ENCODE measurements around the gene CHCHD3. TPM values are rescaled to one million over a fixed set of nuclear protein-coding genes. Genes with fewer than 3 reads are reported as not detected.
A peak's percentile ranks its signal among the peaks of the same experiment; 100 is the strongest.

Gene CHCHD3
- total and polyA plus RNA-seq, 2 donors (not counting 1 experiment from before 2014, with no cell fraction given): 80.8 to 94.0 TPM

GRCh38 chr7:132757783-132758182 lies 324.1 kb downstream of the CHCHD3 start:
- TF ChIP-seq CTCF (conservative IDR thresholded peaks at IDR 0.05 in 1 of 2, IDR thresholded peaks at IDR 0.05 in 1 of 2; ENCODE audit: low read depth in 1 of 2, low read length in 2 of 2) (no peak), EZH2 (IDR thresholded peaks at IDR 0.05; ENCODE audit: low read length, missing control alignments) (no peak)
- Histone ChIP-seq H3K9ac (ENCODE audit: insufficient read depth, low read length) (no peak overlapping the region), H3K4me3 (replicated peaks in 1 of 4; ENCODE audit: control extremely low read depth in 1 of 4, insufficient read depth in 1 of 4, low read depth in 3 of 4, low read length in 4 of 4) (no peak overlapping the region), H2AFZ (ENCODE audit: low read length) (no peak overlapping the region), H3K4me1 (ENCODE audit: control insufficient read depth, extremely low read depth, insufficient read depth, low read length) (no peaks in the 10 kb centered on the region), H3K79me2 (ENCODE audit: control insufficient read depth, insufficient read depth, low read length) (no peaks in the 10 kb centered on the region), H3K27me3 (ENCODE audit: control insufficient read depth, insufficient read depth, low read length) (peaks cover 5% of the 10 kb centered on the region), H3K9me3 (ENCODE audit: control insufficient read depth, insufficient read depth, low read depth, low read length) (no peaks in the 10 kb centered on the region), H3K4me2 (ENCODE audit: extremely low read depth, insufficient read depth, low read length) (no peak overlapping the region), H3K27ac (ENCODE audit: insufficient read depth, low read length) (no peak overlapping the region), H3K36me3 (ENCODE audit: control insufficient read depth, insufficient read depth, low read length) (no peaks in the 10 kb centered on the region), H4K20me1 (ENCODE audit: control insufficient read depth, extremely low read depth, insufficient read depth, low read length) (no peaks in the 10 kb centered on the region)
- peak; percentile 38 to 67 for DNase-seq (ENCODE audit: low read depth in 2 of 2)

- no peaks in the 10 kb centered on the region for H3K9me3 ChIP-seq (ENCODE audit: control insufficient read depth, insufficient read depth, low read depth, low read length)
- H3K27me3 ChIP-seq (ENCODE audit: control insufficient read depth, insufficient read depth, low read length): peaks cover 3% of the 10 kb centered on the region
- no peak overlapping the region for H3K27ac ChIP-seq (ENCODE audit: insufficient read depth, low read length)
- no peak overlapping the region for H3K4me2 ChIP-seq (ENCODE audit: extremely low read depth, insufficient read depth, low read length)
- no peak for TF ChIP-seq CTCF (conservative IDR thresholded peaks at IDR 0.05 in 1 of 2, IDR thresholded peaks at IDR 0.05 in 1 of 2; ENCODE audit: low read depth in 1 of 2, low read length in 2 of 2)
- TF ChIP-seq EZH2 (IDR thresholded peaks at IDR 0.05; ENCODE audit: low read length, missing control alignments): no peak
- no peak overlapping the region for H3K9ac ChIP-seq (ENCODE audit: insufficient read depth, low read length)
- no peaks in the 10 kb centered on the region for H3K4me1 ChIP-seq (ENCODE audit: control insufficient read depth, extremely low read depth, insufficient read depth, low read length)
- H3K36me3 ChIP-seq (ENCODE audit: control insufficient read depth, insufficient read depth, low read length): no peaks in the 10 kb centered on the region
- H3K4me3 ChIP-seq (replicated peaks in 1 of 4; ENCODE audit: control extremely low read depth in 1 of 4, insufficient read depth in 1 of 4, low read depth in 3 of 4, low read length in 4 of 4): no peak overlapping the region
- H3K79me2 ChIP-seq (ENCODE audit: control insufficient read depth, insufficient read depth, low read length): no peaks in the 10 kb centered on the region
- H4K20me1 ChIP-seq (ENCODE audit: control insufficient read depth, extremely low read depth, insufficient read depth, low read length): no peaks in the 10 kb centered on the region
- DNase-seq (ENCODE audit: low read depth in 2 of 2): no peak
- no peak overlapping the region for H2AFZ ChIP-seq (ENCODE audit: low read length)
These were observed 325.4 kb downstream of the CHCHD3 start for GRCh38 chr7:132756484-132756990.

GRCh38 chr7:132755538-132756483 lies 326.1 kb downstream of the CHCHD3 start:
- Histone ChIP-seq H3K9ac (ENCODE audit: insufficient read depth, low read length) (no peak overlapping the region), H3K4me2 (ENCODE audit: extremely low read depth, insufficient read depth, low read length) (no peak overlapping the region), H3K4me1 (ENCODE audit: control insufficient read depth, extremely low read depth, insufficient read depth, low read length) (no peaks in the 10 kb centered on the region), H3K9me3 (ENCODE audit: control insufficient read depth, insufficient read depth, low read depth, low read length) (no peaks in the 10 kb centered on the region), H3K27me3 (ENCODE audit: control insufficient read depth, insufficient read depth, low read length) (peaks cover 5% of the 10 kb centered on the region), H2AFZ (ENCODE audit: low read length) (no peak overlapping the region), H3K79me2 (ENCODE audit: control insufficient read depth, insufficient read depth, low read length) (no peaks in the 10 kb centered on the region), H3K27ac (ENCODE audit: insufficient read depth, low read length) (no peak overlapping the region), H3K4me3 (replicated peaks in 1 of 4; ENCODE audit: control extremely low read depth in 1 of 4, insufficient read depth in 1 of 4, low read depth in 3 of 4, low read length in 4 of 4) (no peak overlapping the region), H4K20me1 (ENCODE audit: control insufficient read depth, extremely low read depth, insufficient read depth, low read length) (no peaks in the 10 kb centered on the region), H3K36me3 (ENCODE audit: control insufficient read depth, insufficient read depth, low read length) (no peaks in the 10 kb centered on the region)
- peak in 1 of 2 donors; percentile 30 for DNase-seq (ENCODE audit: low read depth in 2 of 2)
- no peak for TF ChIP-seq EZH2 (IDR thresholded peaks at IDR 0.05; ENCODE audit: low read length, missing control alignments)
- TF ChIP-seq CTCF (conservative IDR thresholded peaks at IDR 0.05 in 1 of 2, IDR thresholded peaks at IDR 0.05 in 1 of 2; ENCODE audit: low read depth in 1 of 2, low read length in 2 of 2): no peak
